Type B pancreatic cell (in vitro differentiated cells): ENCODE results near the gene CPLX1. TPM values are rescaled to one million over a fixed set of nuclear protein-coding genes. Genes with fewer than 3 reads are reported as not detected.

Experiments used
- DNase-seq: peaks from one replicate; pipeline ENCODE4 v3.0.0; 2021; ENCODE audit warnings: mixed read lengths; ENCODE audit not compliant: unreplicated experiment; ENCODE audit errors: extremely low spot score
- H3K27ac Mint-ChIP-seq: 2 replicates; pipeline ENCODE4 v1.8.0; 2021; ENCODE audit warnings: mild to moderate bottlenecking, mixed read lengths
- H3K27me3 Mint-ChIP-seq: 2 replicates; pipeline ENCODE4 v1.8.0; 2021; ENCODE audit warnings: mixed read lengths
- H3K36me3 Mint-ChIP-seq: 2 replicates; pipeline ENCODE4 v1.8.0; 2021; ENCODE audit warnings: mixed read lengths
- H3K4me1 Mint-ChIP-seq: one replicate; pipeline ENCODE4 v1.8.0; 2021; ENCODE audit warnings: mixed read lengths; ENCODE audit not compliant: unreplicated experiment
- H3K4me3 Mint-ChIP-seq: 2 replicates; pipeline ENCODE4 v1.8.0; 2021; ENCODE audit warnings: mild to moderate bottlenecking, mixed read lengths
- H3K9me3 Mint-ChIP-seq: 2 replicates; pipeline ENCODE4 v1.8.0; 2021; ENCODE audit warnings: mixed read lengths
- CTCF ChIP-seq: fragments of 200-600 bp; sonication (generic); conservative IDR thresholded peaks from 2 replicates; pipeline ENCODE4 v1.5.0; 2021; ENCODE audit warnings: antibody characterized with exemption, mild to moderate bottlenecking
- total RNA-seq: library from RNA; stranded (reverse); gene quantifications from 2 replicates; pipeline ENCODE4 v1.2.1, GENCODE V29; 2021; ENCODE audit warnings: low replicate concordance

CPLX1 gene
- total RNA-seq, 1 donor from 2014 or later = 5.6 TPM

- DNase-seq = no peak
These were observed 30.8 kb downstream of the CPLX1 start for GRCh38 chr4:794900-795725.

DNA sequence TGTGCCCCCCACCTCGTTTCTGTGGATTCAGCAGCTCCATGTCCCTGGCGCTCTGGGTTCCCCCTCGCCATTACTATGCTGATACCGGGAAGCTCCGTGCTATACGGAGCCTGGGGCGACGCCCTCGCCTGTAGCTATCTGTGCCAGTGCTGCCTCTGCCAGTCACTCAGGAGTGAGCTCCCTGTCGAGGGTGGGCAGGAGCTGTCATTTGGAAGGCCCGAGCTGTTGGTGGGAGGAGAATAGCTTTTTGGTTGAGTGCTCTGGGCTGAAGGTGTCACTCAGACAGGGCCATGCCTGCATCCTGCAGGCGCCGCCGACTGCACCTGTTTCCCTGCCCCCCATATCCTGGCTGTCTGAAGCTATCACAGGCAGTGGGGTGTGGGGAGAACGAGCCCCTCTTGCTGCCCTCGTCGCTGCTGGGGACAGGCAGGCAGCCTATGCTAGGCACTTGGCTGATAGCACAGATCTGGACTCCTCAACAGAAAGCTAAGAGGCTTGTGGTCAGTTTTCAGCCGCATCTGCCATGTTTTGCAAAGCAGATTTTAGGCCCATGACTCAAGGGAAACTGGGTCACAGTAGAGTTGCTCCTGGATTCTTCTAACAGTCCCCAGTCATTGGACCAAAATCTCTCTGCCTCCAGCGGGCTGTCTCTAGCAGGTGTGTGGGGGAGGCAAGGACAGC is 31.8 kb downstream of the CPLX1 start:
- Mint-ChIP-seq H3K4me3 (no peak overlapping the region), H3K27me3 (peaks cover 47% of the 10 kb centered on the region)
- DNase-seq = no peak

More at GRCh38 chr4:794900-795725, 30.8 kb downstream of the CPLX1 start:
- no peaks in the 10 kb centered on the region for H3K36me3 Mint-ChIP-seq
- H3K4me3 Mint-ChIP-seq = no peak overlapping the region
- no peaks in the 10 kb centered on the region for H3K9me3 Mint-ChIP-seq
- no peak for TF ChIP-seq CTCF
- H3K27ac Mint-ChIP-seq = no peak overlapping the region
- H3K4me1 Mint-ChIP-seq = peaks cover 5% of the 10 kb centered on the region
- H3K27me3 Mint-ChIP-seq = peaks cover 51% of the 10 kb centered on the region

DNA sequence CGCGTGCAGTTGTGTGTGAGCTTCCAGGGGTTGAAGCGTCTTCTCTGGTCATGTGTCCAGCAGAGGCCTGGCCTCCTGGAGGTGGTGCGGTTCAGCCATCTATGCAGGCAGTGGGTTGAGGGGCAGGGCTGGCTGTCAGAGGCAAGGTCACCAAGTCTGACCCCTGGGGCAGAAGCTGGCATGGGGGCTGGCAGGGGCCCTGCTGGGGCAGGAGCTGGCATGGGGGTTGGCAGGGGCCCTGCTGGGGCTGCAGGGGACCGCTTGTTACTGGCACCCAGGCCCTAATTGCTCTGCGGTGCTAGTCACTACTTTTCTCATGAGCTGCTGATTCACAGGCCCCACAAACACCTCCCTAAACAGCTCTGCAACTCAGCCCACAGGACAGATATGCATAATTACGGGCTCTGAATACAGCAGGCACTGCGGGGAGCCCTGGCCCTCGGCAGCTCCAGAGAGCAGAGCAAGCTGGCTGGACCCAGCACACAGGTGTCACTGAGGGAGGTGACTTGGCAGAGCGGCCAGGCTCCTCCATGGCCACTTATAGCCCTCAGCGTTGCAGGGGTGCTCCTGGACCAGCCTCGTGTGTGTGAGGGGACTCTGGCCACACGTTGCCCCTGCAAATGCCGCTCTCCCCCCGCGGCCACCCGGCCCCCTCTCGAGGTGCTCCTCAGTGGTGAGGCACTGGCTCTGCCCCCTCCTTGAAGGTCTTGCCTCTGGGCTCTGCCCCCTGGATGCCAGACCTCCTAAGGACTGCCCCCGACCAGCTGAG is 32.7 kb downstream of the CPLX1 start:
- Mint-ChIP-seq H3K4me1 (peaks cover 5% of the 10 kb centered on the region), H3K27me3 (peaks cover 44% of the 10 kb centered on the region), H3K4me3 (no peak overlapping the region), H3K27ac (no peak overlapping the region), H3K36me3 (no peaks in the 10 kb centered on the region), H3K9me3 (no peaks in the 10 kb centered on the region)
- TF ChIP-seq CTCF = no peak
- no peak for DNase-seq

More for the DNA sequence above, 31.8 kb downstream of the CPLX1 start:
- TF ChIP-seq CTCF = no peak
- H3K4me1 Mint-ChIP-seq = peaks cover 5% of the 10 kb centered on the region
- no peaks in the 10 kb centered on the region for H3K9me3 Mint-ChIP-seq
- no peaks in the 10 kb centered on the region for H3K36me3 Mint-ChIP-seq
- H3K27ac Mint-ChIP-seq = no peak overlapping the region

DNA sequence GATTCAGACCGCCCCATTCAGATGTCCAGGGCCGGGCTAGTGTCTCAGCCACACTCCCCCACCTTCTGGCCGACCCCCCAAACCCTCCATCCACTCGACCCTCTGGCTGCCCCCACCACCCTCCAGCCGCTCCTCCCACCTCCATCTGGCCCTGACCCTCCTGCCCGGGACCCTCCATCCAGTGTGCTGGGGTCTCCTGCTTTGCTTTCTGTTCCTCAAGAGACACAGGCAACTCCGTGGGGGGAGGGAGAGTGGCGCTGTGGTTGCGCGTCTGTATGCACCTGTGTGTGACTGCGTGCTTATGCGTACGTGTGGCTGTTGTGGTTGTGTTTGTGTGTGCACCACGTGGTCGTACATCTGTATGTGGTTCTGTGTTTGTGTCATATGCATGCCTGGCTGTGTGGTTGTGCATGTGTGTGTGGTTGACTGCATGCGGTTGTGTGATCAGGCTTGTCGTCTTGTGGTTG is 33.3 kb downstream of the CPLX1 start:
- no peak for DNase-seq
- Mint-ChIP-seq H3K27me3 (peaks cover 44% of the 10 kb centered on the region), H3K4me3 (no peak overlapping the region), H3K9me3 (no peaks in the 10 kb centered on the region), H3K27ac (no peak overlapping the region), H3K36me3 (no peaks in the 10 kb centered on the region), H3K4me1 (peaks cover 5% of the 10 kb centered on the region)
- no peak for TF ChIP-seq CTCF

GRCh38 chr4:791898-792625 is 33.9 kb downstream of the CPLX1 start:
- Mint-ChIP-seq H3K27me3 (peaks cover 47% of the 10 kb centered on the region), H3K4me3 (no peak overlapping the region)

More at GRCh38 chr4:791898-792625, 33.9 kb downstream of the CPLX1 start:
- no peak for TF ChIP-seq CTCF
- no peaks in the 10 kb centered on the region for H3K36me3 Mint-ChIP-seq
- no peak overlapping the region for H3K27ac Mint-ChIP-seq
- peaks cover 9% of the 10 kb centered on the region for H3K4me1 Mint-ChIP-seq
- DNase-seq = no peak
- no peaks in the 10 kb centered on the region for H3K9me3 Mint-ChIP-seq
